ENCODE results near the gene PNPO.

Gene PNPO

GRCh38 chr17:47998044-47998443 is 56.7 kb downstream of the PNPO start:
- ATAC-seq: no peak
- no peak for DNase-seq

Measured in stimulated activated naive CD8-positive, alpha-beta T cell treated with anti-CD3 and anti-CD28 coated beads, Interleukin-15, Interleukin-2, amounts not matched to agents 100 U/mL and 50 U/mL, for 24 hours (primary cell).